Prostate gland (tissue), 1 donor: ENCODE measurements around the gene NTNG1.

ENCODE experiments used
- POLR2A ChIP-seq: fragments of 450-650 bp; IDR thresholded peaks from one replicate; pipeline ENCODE4 v1.6.1; 2016; ENCODE audit warnings: antibody characterized with exemption, mild to moderate bottlenecking
- POLR2AphosphoS5 ChIP-seq: sonication (generic); formaldehyde crosslinking; IDR thresholded peaks from one replicate; pipeline ENCODE4 v1.6.1; 2017; ENCODE audit warnings: antibody characterized with exemption

DNA sequence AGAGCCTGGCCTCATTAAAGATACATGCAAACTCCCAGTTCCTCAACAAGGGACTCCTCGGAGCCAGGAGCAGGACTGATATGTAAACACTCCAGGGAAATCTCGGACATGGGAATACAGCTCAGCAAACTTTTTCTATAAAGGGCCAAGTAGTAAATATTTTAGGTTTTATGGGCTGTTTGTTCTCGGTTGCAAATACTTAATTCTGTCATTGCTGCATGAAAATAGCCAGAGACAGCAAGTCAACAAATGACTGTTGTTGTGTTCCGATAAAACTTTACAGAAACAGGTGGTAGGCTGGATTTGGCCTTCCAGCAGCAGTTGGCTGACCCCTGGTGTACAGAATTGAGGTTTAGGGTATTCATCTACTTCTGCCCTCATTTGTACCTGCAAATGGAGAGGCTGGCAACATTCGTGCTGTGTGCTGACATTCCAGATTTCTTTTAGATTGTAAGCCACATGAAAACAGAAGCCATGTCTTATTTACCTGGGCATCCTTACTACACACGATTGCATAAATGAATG lies 360.3 kb downstream of the NTNG1 start:
- TF ChIP-seq POLR2AphosphoS5, result no peak
- no peak for TF ChIP-seq POLR2A
